ENCODE measurements around the gene PLA2G10. TPM values are rescaled to one million over a fixed set of nuclear protein-coding genes. Genes with fewer than 3 reads are reported as not detected.
A peak's percentile ranks its signal among the peaks of the same experiment; 100 is the strongest.
"Not testable (repeated sequence)": the region's sequence is repeated elsewhere in the genome, so short reads cannot be mapped to it uniquely, and the experiment has no call there.

PLA2G10 gene
- total RNA-seq, 1 experiment from 2014 or later = not detected

DNA sequence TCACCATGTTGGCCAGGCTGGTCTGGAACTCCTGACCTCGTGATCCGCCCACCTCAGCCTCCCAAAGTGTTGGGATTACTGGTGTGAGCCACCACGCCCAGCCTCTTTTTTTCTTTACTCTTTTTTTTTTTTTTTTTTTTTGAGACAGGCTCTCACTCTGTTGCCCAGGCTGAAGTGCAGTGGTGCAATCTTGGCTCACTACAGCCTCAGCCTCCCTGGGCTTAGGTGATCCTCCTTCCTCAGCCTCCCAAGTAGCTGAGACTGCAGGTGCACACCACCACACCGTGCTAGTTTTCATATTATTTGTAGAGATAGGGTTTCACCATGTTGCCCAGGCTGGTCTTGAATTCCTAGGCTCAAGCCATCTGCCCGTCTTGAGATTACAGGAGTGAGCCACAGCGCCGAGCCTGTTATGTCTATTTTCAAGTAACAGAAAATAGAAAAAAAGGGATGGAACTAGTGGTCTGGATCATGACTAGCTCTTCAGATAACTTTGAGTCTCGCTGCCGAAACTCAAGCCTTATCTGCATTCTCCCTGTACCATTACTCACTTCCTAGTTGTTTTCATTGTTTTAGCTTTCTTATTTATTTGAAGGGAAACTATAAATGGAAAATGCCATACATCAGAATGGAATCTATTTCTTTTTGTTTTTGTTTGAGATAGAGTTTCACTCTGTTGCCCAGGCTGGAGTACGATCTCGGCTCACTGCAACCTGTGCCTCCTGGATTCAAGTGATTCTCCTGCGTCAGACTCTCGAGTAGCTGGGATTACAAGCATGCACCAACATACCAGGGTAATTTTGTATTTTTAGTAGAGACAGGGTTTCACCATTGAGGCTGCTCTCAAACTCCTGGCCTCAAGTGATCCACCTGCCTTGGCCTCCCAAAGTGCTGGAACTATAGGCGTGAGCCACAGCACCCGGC lies 8.0 kb downstream of the PLA2G10 start:
- not testable (repeated sequence) for H3K9me2 ChIP-seq (replicated peaks; ENCODE audit: insufficient read depth, low read length); H4K20me1 ChIP-seq (ENCODE audit: insufficient read depth, low read depth, low read length); H3K4me3 ChIP-seq (ENCODE audit: low read length); H3K27ac ChIP-seq (ENCODE audit: low read length); H3K36me3 ChIP-seq (ENCODE audit: insufficient read depth, low read length); DNase-seq; H3K79me2 ChIP-seq (ENCODE audit: low read length); H3K9me3 ChIP-seq (ENCODE audit: low read length); H3K4me1 ChIP-seq (ENCODE audit: low read length); H2AFZ ChIP-seq (ENCODE audit: low read length); H3K9ac ChIP-seq (ENCODE audit: low read length); H3K27me3 ChIP-seq (ENCODE audit: low read length); H3K4me2 ChIP-seq (ENCODE audit: low read depth, low read length, poor library complexity, severe bottlenecking)

DNA sequence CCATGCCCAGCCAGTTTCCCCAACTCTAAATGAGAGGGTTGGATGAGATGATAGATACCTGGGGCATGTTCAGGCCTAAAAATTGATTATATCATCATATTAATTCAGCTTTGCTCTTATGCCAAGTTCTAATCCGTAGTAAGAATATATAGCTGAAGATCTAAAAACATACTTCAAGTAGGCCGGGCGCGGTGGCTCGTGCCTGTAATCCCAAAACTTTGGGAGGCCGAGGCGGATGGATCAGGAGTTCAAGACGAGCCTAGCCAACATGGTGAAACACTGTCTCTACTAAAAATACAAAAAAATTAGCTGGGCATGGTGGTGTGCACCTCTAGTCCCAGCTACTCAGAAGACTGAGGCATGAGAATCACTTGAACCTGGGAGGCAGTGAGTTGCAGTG lies 12.0 kb downstream of the PLA2G10 start:
- Histone ChIP-seq H3K4me2 (ENCODE audit: low read depth, low read length, poor library complexity, severe bottlenecking) (no peak overlapping the region), H3K4me3 (ENCODE audit: low read length) (no peak overlapping the region), H3K9me2 (replicated peaks; ENCODE audit: insufficient read depth, low read length) (no peaks in the 10 kb centered on the region), H3K36me3 (ENCODE audit: insufficient read depth, low read length) (no peaks in the 10 kb centered on the region), H2AFZ (ENCODE audit: low read length) (no peak overlapping the region), H4K20me1 (ENCODE audit: insufficient read depth, low read depth, low read length) (no peaks in the 10 kb centered on the region), H3K9me3 (ENCODE audit: low read length) (no peaks in the 10 kb centered on the region), H3K27me3 (ENCODE audit: low read length) (no peaks in the 10 kb centered on the region), H3K79me2 (ENCODE audit: low read length) (no peaks in the 10 kb centered on the region), H3K9ac (ENCODE audit: low read length) (no peak overlapping the region), H3K4me1 (ENCODE audit: low read length) (no peaks in the 10 kb centered on the region), H3K27ac (ENCODE audit: low read length) (no peak overlapping the region)
- no peak for DNase-seq

DNA sequence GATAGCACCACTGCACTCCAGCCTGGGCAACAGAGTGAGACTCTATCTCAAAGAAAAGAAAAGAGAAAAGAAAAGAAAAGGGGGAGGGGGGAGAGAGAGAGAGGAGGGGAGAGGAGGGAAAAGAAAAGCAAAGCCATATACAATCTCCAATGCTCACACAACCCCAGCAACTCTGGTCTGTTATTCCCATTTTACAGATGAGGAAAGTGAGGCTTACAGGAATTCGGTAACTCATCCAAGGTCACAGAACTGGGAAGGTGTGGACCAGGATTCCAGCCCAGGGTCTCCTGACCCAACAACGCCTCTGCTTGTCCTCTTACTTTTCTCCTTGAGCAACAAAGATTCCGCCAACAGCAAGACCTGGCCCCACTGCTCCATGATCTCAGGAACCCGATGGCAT lies 13.0 kb downstream of the PLA2G10 start:
- no peak overlapping the region for H3K4me2 ChIP-seq (ENCODE audit: low read depth, low read length, poor library complexity, severe bottlenecking)
- no peaks in the 10 kb centered on the region for H3K4me1 ChIP-seq (ENCODE audit: low read length)
- H3K36me3 ChIP-seq (ENCODE audit: insufficient read depth, low read length) = no peaks in the 10 kb centered on the region
- H3K9me3 ChIP-seq (ENCODE audit: low read length) = no peaks in the 10 kb centered on the region
- no peaks in the 10 kb centered on the region for H4K20me1 ChIP-seq (ENCODE audit: insufficient read depth, low read depth, low read length)
- DNase-seq = no peak
- no peak overlapping the region for H3K4me3 ChIP-seq (ENCODE audit: low read length)
- H3K27ac ChIP-seq (ENCODE audit: low read length) = no peak overlapping the region
- H3K9me2 ChIP-seq (replicated peaks; ENCODE audit: insufficient read depth, low read length) = no peaks in the 10 kb centered on the region
- H3K79me2 ChIP-seq (ENCODE audit: low read length) = no peaks in the 10 kb centered on the region
- no peak overlapping the region for H2AFZ ChIP-seq (ENCODE audit: low read length)
- H3K9ac ChIP-seq (ENCODE audit: low read length) = no peak overlapping the region
- no peaks in the 10 kb centered on the region for H3K27me3 ChIP-seq (ENCODE audit: low read length)

DNA sequence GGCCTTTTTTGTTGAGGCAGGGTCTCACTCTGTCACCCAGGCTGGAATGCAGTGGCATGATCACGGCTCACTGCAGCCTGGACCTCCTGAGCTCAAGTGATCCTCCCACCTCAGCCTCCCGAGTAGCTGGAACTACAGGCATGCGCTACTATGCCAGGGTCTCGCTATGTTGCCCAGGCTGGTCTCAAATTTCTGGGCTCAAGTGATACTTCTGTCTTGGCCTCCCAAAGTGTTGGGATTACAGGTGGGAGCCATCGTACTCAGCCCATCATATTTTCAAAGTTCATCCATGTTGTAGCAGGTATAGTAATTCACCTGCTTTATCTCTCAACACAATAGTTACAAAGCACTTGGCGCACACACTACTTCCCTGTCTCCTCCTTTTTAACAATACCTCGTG lies 13.7 kb downstream of the PLA2G10 start:
- not testable (repeated sequence) for H2AFZ ChIP-seq (ENCODE audit: low read length); H3K4me1 ChIP-seq (ENCODE audit: low read length); H3K36me3 ChIP-seq (ENCODE audit: insufficient read depth, low read length); H3K27me3 ChIP-seq (ENCODE audit: low read length); H3K4me2 ChIP-seq (ENCODE audit: low read depth, low read length, poor library complexity, severe bottlenecking); H4K20me1 ChIP-seq (ENCODE audit: insufficient read depth, low read depth, low read length); H3K9me3 ChIP-seq (ENCODE audit: low read length); DNase-seq; H3K9ac ChIP-seq (ENCODE audit: low read length); H3K79me2 ChIP-seq (ENCODE audit: low read length); H3K27ac ChIP-seq (ENCODE audit: low read length); H3K4me3 ChIP-seq (ENCODE audit: low read length); H3K9me2 ChIP-seq (replicated peaks; ENCODE audit: insufficient read depth, low read length)

DNA sequence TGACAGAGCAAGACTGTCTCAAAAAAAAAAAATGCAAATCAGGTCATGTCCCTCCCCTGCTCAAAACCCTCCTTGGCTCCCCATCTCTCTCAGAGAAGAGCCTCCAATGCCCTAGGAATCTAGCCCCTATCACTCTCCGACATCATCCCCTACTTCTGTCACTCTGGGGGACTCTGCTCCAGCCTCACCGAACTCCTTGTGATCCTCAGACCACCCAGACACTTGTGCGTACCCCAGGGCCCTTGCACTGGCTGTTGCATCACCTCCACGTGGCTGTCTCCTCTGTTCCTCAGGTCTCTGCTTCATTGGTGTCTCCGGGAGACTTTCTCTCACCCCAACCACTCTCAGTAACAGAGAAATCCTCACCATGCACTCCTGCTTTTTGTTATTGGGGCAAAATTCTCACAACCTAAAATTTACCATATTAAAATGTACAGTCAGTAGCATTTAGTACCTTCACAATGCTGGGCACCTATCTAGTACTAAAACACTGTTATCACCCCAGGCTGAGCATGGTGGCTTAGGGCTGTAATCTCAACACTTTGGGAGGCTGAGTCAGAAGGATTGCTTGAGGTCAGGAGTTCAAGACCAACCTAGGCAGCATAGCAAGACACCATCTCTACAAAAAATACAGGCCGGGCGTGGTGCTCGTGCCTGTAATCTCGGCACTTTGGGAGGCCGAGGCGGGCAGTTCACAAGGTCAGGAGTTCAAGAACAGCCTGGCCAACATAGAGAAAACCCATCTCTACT lies 15.2 kb downstream of the PLA2G10 start:
- no peaks in the 10 kb centered on the region for H3K9me3 ChIP-seq (ENCODE audit: low read length)
- H3K36me3 ChIP-seq (ENCODE audit: insufficient read depth, low read length) = no peaks in the 10 kb centered on the region
- H2AFZ ChIP-seq (ENCODE audit: low read length) = no peak overlapping the region
- H3K79me2 ChIP-seq (ENCODE audit: low read length) = no peaks in the 10 kb centered on the region
- H4K20me1 ChIP-seq (ENCODE audit: insufficient read depth, low read depth, low read length) = no peaks in the 10 kb centered on the region
- no peaks in the 10 kb centered on the region for H3K27me3 ChIP-seq (ENCODE audit: low read length)
- no peaks in the 10 kb centered on the region for H3K9me2 ChIP-seq (replicated peaks; ENCODE audit: insufficient read depth, low read length)
- H3K27ac ChIP-seq (ENCODE audit: low read length) = no peak overlapping the region
- no peak overlapping the region for H3K4me2 ChIP-seq (ENCODE audit: low read depth, low read length, poor library complexity, severe bottlenecking)
- no peak for DNase-seq
- no peak overlapping the region for H3K9ac ChIP-seq (ENCODE audit: low read length)
- no peak overlapping the region for H3K4me3 ChIP-seq (ENCODE audit: low read length)
- H3K4me1 ChIP-seq (ENCODE audit: low read length) = no peaks in the 10 kb centered on the region

DNA sequence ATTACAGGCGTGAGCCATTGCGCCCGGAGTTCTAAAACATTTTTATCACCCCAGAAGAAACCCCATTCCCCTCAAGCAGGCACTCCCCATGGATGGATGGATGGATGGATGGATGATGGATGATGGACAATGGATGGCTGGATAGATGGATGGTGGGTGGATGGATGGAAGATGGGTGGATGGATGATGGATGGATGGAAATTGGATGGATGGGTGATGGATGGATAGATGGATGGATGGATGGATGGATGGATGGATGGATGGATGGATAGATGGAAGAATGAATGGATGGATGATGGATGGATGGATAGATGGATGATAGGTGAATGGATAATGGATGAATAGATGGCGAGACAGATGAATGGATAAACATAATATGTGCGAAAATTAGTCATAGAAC lies 16.5 kb downstream of the PLA2G10 start:
- no peak overlapping the region for H3K9ac ChIP-seq (ENCODE audit: low read length)
- H3K36me3 ChIP-seq (ENCODE audit: insufficient read depth, low read length) = no peaks in the 10 kb centered on the region
- no peak for DNase-seq
- no peaks in the 10 kb centered on the region for H3K9me2 ChIP-seq (replicated peaks; ENCODE audit: insufficient read depth, low read length)
- H3K79me2 ChIP-seq (ENCODE audit: low read length) = no peaks in the 10 kb centered on the region
- H3K27me3 ChIP-seq (ENCODE audit: low read length) = no peaks in the 10 kb centered on the region
- H3K4me1 ChIP-seq (ENCODE audit: low read length) = peaks cover 3% of the 10 kb centered on the region
- no peak overlapping the region for H3K4me3 ChIP-seq (ENCODE audit: low read length)
- H4K20me1 ChIP-seq (ENCODE audit: insufficient read depth, low read depth, low read length) = no peaks in the 10 kb centered on the region
- H3K9me3 ChIP-seq (ENCODE audit: low read length) = no peaks in the 10 kb centered on the region
- no peak overlapping the region for H2AFZ ChIP-seq (ENCODE audit: low read length)
- H3K27ac ChIP-seq (ENCODE audit: low read length) = no peak overlapping the region
- H3K4me2 ChIP-seq (ENCODE audit: low read depth, low read length, poor library complexity, severe bottlenecking) = no peak overlapping the region

DNA sequence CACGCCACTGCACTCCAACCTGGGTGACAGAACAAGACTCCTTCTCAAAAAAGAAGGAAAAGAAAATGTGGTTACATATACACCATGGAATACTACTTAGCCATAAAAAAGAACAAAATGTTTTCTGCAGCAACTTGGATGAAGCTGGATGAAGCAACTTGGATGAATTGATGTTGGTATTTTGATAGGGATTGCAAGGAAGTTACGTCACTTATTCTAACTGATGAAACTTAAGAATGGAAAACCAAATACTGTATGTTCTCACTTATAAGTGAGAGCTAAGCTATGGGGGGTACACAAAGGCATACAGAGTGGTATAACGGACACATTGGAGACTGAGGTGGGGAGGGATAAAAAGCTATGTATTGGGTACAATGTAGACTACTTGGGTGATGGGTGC lies 17.5 kb downstream of the PLA2G10 start:
- Histone ChIP-seq H3K36me3 (ENCODE audit: insufficient read depth, low read length) (no peaks in the 10 kb centered on the region), H2AFZ (ENCODE audit: low read length) (no peak overlapping the region), H3K9me2 (replicated peaks; ENCODE audit: insufficient read depth, low read length) (no peaks in the 10 kb centered on the region), H3K4me3 (ENCODE audit: low read length) (no peak overlapping the region), H3K9me3 (ENCODE audit: low read length) (no peaks in the 10 kb centered on the region), H3K9ac (ENCODE audit: low read length) (no peak overlapping the region), H3K4me1 (ENCODE audit: low read length) (peaks cover 12% of the 10 kb centered on the region), H4K20me1 (ENCODE audit: insufficient read depth, low read depth, low read length) (no peaks in the 10 kb centered on the region), H3K27ac (ENCODE audit: low read length) (no peak overlapping the region), H3K4me2 (ENCODE audit: low read depth, low read length, poor library complexity, severe bottlenecking) (no peak overlapping the region), H3K79me2 (ENCODE audit: low read length) (no peaks in the 10 kb centered on the region), H3K27me3 (ENCODE audit: low read length) (no peaks in the 10 kb centered on the region)
- DNase-seq = no peak

DNA sequence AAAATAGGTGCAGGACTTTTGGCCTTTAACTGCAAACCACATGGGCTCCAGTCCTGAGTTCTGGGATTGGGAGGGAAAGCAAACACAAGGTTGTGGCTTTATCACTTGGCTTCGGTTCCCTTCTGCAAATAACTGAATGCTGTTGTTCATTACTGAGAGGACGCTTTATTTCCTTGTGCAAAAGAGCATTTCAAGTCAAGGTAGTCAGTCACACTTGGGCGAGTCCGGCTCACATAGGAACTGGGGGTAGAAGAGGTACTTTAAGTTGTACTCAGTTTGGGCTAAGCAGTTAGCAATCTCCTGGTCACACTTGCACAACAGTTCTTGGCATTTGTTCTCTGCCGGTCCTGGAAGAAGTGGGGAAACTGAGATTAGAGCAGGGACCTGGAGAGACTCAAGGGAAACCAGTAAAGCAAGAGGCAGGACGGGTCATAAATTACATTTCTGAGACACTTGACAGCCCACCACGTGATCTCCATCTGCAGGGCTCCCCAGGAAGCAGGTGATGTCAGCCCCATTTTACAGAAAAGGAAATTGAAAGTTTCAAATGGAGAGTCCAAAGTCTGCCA lies 21.6 kb downstream of the PLA2G10 start:
- Histone ChIP-seq H2AFZ (ENCODE audit: low read length) (no peak overlapping the region), H3K27me3 (ENCODE audit: low read length) (no peaks in the 10 kb centered on the region), H3K36me3 (ENCODE audit: insufficient read depth, low read length) (peaks cover 13% of the 10 kb centered on the region; the same call in 1 of the 2 replicates), H3K9me2 (replicated peaks; ENCODE audit: insufficient read depth, low read length) (no peaks in the 10 kb centered on the region), H3K9ac (ENCODE audit: low read length) (no peak overlapping the region), H3K79me2 (ENCODE audit: low read length) (no peaks in the 10 kb centered on the region), H3K4me2 (ENCODE audit: low read depth, low read length, poor library complexity, severe bottlenecking) (peak overlapping the region; percentile 49), H3K4me1 (ENCODE audit: low read length) (peaks cover 12% of the 10 kb centered on the region), H4K20me1 (ENCODE audit: insufficient read depth, low read depth, low read length) (no peaks in the 10 kb centered on the region), H3K27ac (ENCODE audit: low read length) (0 out of 2 replicates have a peak overlapping the region, but pooled peaks have one; percentile 5), H3K4me3 (ENCODE audit: low read length) (no peak overlapping the region), H3K9me3 (ENCODE audit: low read length) (no peaks in the 10 kb centered on the region)
- peak; percentile 62 for DNase-seq

Data from Karpas-422 (cell line).